HepG2 (cell line): ENCODE data around the gene PISD. TPM values are rescaled to one million over a fixed set of nuclear protein-coding genes. Genes with fewer than 3 reads are reported as not detected.

Experiments used
- ATF6 ChIP-seq: sonication (generic); formaldehyde crosslinking; conservative IDR thresholded peaks from 2 replicates; pipeline ENCODE4 v1.4.0; 2020; ENCODE audit warnings: missing genetic modification reagents
- GABPA ChIP-seq, 2 experiments: IDR thresholded peaks; 2 replicates each; pipeline ENCODE4 v1.6.1; 2011 to 2016; ENCODE audit warnings: low read depth in 2 of 2, low read length in 1 of 2, missing biosample characterization in 1 of 2, missing genetic modification characterization in 1 of 2
- HES4 ChIP-seq: sonication (generic); formaldehyde crosslinking; IDR thresholded peaks from 2 replicates; pipeline ENCODE4 v1.9.0; 2021; ENCODE audit warnings: mild to moderate bottlenecking, missing genetic modification reagents, borderline replicate concordance
- HMGXB3 ChIP-seq: sonication (generic); formaldehyde crosslinking; IDR thresholded peaks from 2 replicates; pipeline ENCODE4 v1.4.0; 2020; ENCODE audit warnings: missing genetic modification reagents, borderline replicate concordance
- IRF2 ChIP-seq: IDR thresholded peaks from 2 replicates; pipeline ENCODE4 v1.6.1; 2018; ENCODE audit warnings: missing genetic modification reagents, missing compliant biosample characterization
- MAF1 ChIP-seq: sonication (generic); formaldehyde crosslinking; IDR thresholded peaks from 2 replicates; pipeline ENCODE4 v1.5.0; 2020; ENCODE audit warnings: missing genetic modification reagents, borderline replicate concordance
- MBD4 ChIP-seq: IDR thresholded peaks from 2 replicates; pipeline ENCODE4 v1.6.1; 2012; ENCODE audit warnings: low read length, inconsistent platforms, borderline replicate concordance
- MED8 ChIP-seq: sonication (generic); formaldehyde crosslinking; IDR thresholded peaks from 2 replicates; pipeline ENCODE4 v1.8.1; 2023; ENCODE audit warnings: mild to moderate bottlenecking, missing genetic modification reagents; ENCODE audit not compliant: insufficient replicate concordance
- RELA ChIP-seq: sonication (generic); formaldehyde crosslinking; IDR thresholded peaks from 2 replicates; pipeline ENCODE4 v1.4.0; 2020; ENCODE audit warnings: missing genetic modification reagents
- REPIN1 ChIP-seq: sonication (generic); formaldehyde crosslinking; IDR thresholded peaks from 2 replicates; pipeline ENCODE4 v1.8.0; 2022; ENCODE audit warnings: missing genetic modification reagents, low read depth, mild to moderate bottlenecking, borderline replicate concordance
- U2AF1 ChIP-seq: fragments of 200-400 bp; formaldehyde crosslinking; optimal IDR thresholded peaks from 2 replicates; pipeline ENCODE3; 2017; ENCODE audit warnings: mild to moderate bottlenecking, low read depth, low read length
- ZBTB2 ChIP-seq: sonication (generic); formaldehyde crosslinking; IDR thresholded peaks from 2 replicates; pipeline ENCODE4 v1.8.0; 2022; ENCODE audit warnings: low read depth, missing genetic modification reagents
- ZBTB25 ChIP-seq: IDR thresholded peaks from 2 replicates; pipeline ENCODE4 v1.6.1; 2018; ENCODE audit warnings: missing genetic modification reagents
- ZBTB49 ChIP-seq: sonication (generic); formaldehyde crosslinking; IDR thresholded peaks from 2 replicates; pipeline ENCODE4 v1.4.0; 2020; ENCODE audit warnings: missing genetic modification reagents, borderline replicate concordance
- ZMYM4 ChIP-seq: sonication (generic); formaldehyde crosslinking; IDR thresholded peaks from 2 replicates; pipeline ENCODE4 v1.8.1; 2023; ENCODE audit warnings: mild to moderate bottlenecking, missing genetic modification reagents
- ZNF431 ChIP-seq: sonication (generic); formaldehyde crosslinking; IDR thresholded peaks from 2 replicates; pipeline ENCODE4 v1.9.0; 2022; ENCODE audit warnings: missing genetic modification reagents, low read depth, mild to moderate bottlenecking, borderline replicate concordance
- ZNF550 ChIP-seq: sonication (generic); formaldehyde crosslinking; IDR thresholded peaks from 2 replicates; pipeline ENCODE4 v1.4.0; 2020; ENCODE audit warnings: mild to moderate bottlenecking, missing genetic modification reagents, borderline replicate concordance
- ZNF580 ChIP-seq: IDR thresholded peaks from 2 replicates; pipeline ENCODE4 v1.6.1; 2016; ENCODE audit warnings: low read depth, borderline replicate concordance
- polyA plus RNA-seq, 8 experiments: library from polyadenylated mRNA; depleted of rRNA in 3 of 8; stranded (reverse) in 7 of 8; unstranded in 1 of 8; fragments of >200 nt; fragmentation: Illumina TruSeq in 4 of 8; extraction: Trizol in 4 of 8; gene quantifications; 2 replicates each; pipeline versions ENCODE4 v1.2.1 to v1.2.3, GENCODE V29; 2011 to 2016; ENCODE audit warnings: low read depth in 4 of 8, missing spikeins in 1 of 8, mixed read lengths in 1 of 8; ENCODE audit not compliant: insufficient read depth in 1 of 8
- total RNA-seq, 5 experiments: library from RNA; depleted of rRNA; stranded (reverse); fragments of >200 nt; fragmentation: Illumina TruSeq; extraction: Trizol; gene quantifications; 2 replicates each; pipeline ENCODE4 v1.2.3, GENCODE V29; 2016; ENCODE audit warnings: low read depth in 1 of 5

PISD gene
- total and polyA plus RNA-seq, 2 of the 13 experiments (the other 11 are each of a cell fraction or from before 2014, with no cell fraction given): 30.1 to 47.7 TPM

GRCh38 chr22:31579835-31580242 is 82.2 kb downstream of the PISD start (continued):
- TF ChIP-seq HES4 (CRISPR knock-in tag): no peak
- no peak for TF ChIP-seq ATF6 (CRISPR knock-in tag)
- TF ChIP-seq ZBTB25 (CRISPR knock-in tag): no peak
- no peak for TF ChIP-seq ZNF431 (CRISPR knock-in tag)
- TF ChIP-seq MAF1: no peak
- peak; percentile 64; the same call in 1 of the 2 replicates for TF ChIP-seq IRF2
- TF ChIP-seq MBD4: no peak
- TF ChIP-seq GABPA (IDR thresholded peaks at IDR 0.05; ENCODE audit: low read depth, low read length): no peak
- TF ChIP-seq GABPA (CRISPR knock-in tag; IDR thresholded peaks at IDR 0.05; ENCODE audit: low read depth): no peak
- TF ChIP-seq HMGXB3 (CRISPR knock-in tag): no peak; the same call in 1 of the 2 replicates
- no peak for TF ChIP-seq ZBTB49
- TF ChIP-seq U2AF1: no peak
- TF ChIP-seq ZBTB2 (CRISPR knock-in tag): no peak
- no peak for TF ChIP-seq RELA (CRISPR knock-in tag)
- TF ChIP-seq ZNF550 (CRISPR knock-in tag): no peak
- no peak for TF ChIP-seq ZMYM4 (CRISPR knock-in tag)
- no peak for TF ChIP-seq REPIN1
- peak; percentile 73; the same call in 1 of the 2 replicates for TF ChIP-seq ZNF580 (CRISPR knock-in tag)
- no peak for TF ChIP-seq MED8 (CRISPR knock-in tag)
